GM13976 (cell line): ENCODE measurements around the gene AKT2.

Experiments used
- DNase-seq: peaks from one replicate; pipeline ENCODE4 v3.0.0; 2012; ENCODE audit warnings: low spot score
- CTCF ChIP-seq: IDR thresholded peaks from 2 replicates; pipeline ENCODE4 v1.5.1; 2012; ENCODE audit warnings: borderline replicate concordance, mild to moderate bottlenecking; ENCODE audit not compliant: insufficient read depth; ENCODE audit errors: extremely low read depth, missing control alignments, control extremely low read depth
- in situ Hi-C: fragments of 300-500 bp; cut with MboI; formaldehyde crosslinking; loops from one replicate; pipeline ENCODE4 v1.12.0; 2022; ENCODE audit warnings: low sequenced_read_pairs, mixed read lengths, inconsistent platforms; ENCODE audit not compliant: unreplicated experiment

Gene AKT2

GRCh38 chr19:40280608-40281221 lies 4.4 kb downstream of the AKT2 start:
- DNase-seq: no peak
- TF ChIP-seq CTCF: no peak
- in situ Hi-C loops: no loop called here

GRCh38 chr19:40279761-40280607 lies 5.2 kb downstream of the AKT2 start:
- TF ChIP-seq CTCF: no peak
- DNase-seq: peak; percentile 68
- in situ Hi-C loops: no loop called here

- no peak for DNase-seq
- in situ Hi-C loops: no loop called here
- no peak for TF ChIP-seq CTCF
These were observed 6.0 kb downstream of the AKT2 start for GRCh38 chr19:40279120-40279551.

GRCh38 chr19:40278361-40279035 lies 6.6 kb downstream of the AKT2 start:
- in situ Hi-C loops: no loop called here
- TF ChIP-seq CTCF: no peak
- DNase-seq: no peak

GRCh38 chr19:40277356-40278059 lies 7.6 kb downstream of the AKT2 start:
- DNase-seq: no peak
- no peak for TF ChIP-seq CTCF
- in situ Hi-C loops: no loop called here
